ENCODE results near the gene SLC27A6. TPM values are rescaled to one million over a fixed set of nuclear protein-coding genes. Genes with fewer than 3 reads are reported as not detected.
"Not testable (repeated sequence)": the region's sequence is repeated elsewhere in the genome, so short reads cannot be mapped to it uniquely, and the experiment has no call there.

Gene SLC27A6
- 10 to 100 TPM; 25.2 to 46.3 (median 29.4) TPM for total RNA-seq
- polyA plus RNA-seq = 27.8 TPM
- long read RNA-seq, donor 1, transcript SLC27A6-201 (10 exons, 3,219 nt) = major isoform, 58 of 92 reads
- long read RNA-seq, donor 1, partial matches to known transcripts = 3 of 92 reads
- long read RNA-seq, donor 1, other reads (novel, unspliced or antisense) = 31 of 92 reads
- long read RNA-seq, donor 2, transcript SLC27A6-201 (10 exons, 3,219 nt) = major isoform, 15 of 30 reads
- long read RNA-seq, donor 2, partial matches to known transcripts = 0 of 30 reads
- long read RNA-seq, donor 2, other reads (novel, unspliced or antisense) = 14 of 30 reads
- long read RNA-seq, donor 3, transcript SLC27A6-203 (11 exons, 2,294 nt) = minor isoform, 5 of 187 reads
- long read RNA-seq, donor 3, transcript SLC27A6-201 (10 exons, 3,219 nt) = major isoform, 113 of 187 reads
- long read RNA-seq, donor 3, partial matches to known transcripts = 16 of 187 reads
- long read RNA-seq, donor 3, other reads (novel, unspliced or antisense) = 53 of 187 reads
- long read RNA-seq, donor 4, transcript SLC27A6-201 (10 exons, 3,219 nt) = major isoform, 28 of 57 reads
- long read RNA-seq, donor 4, partial matches to known transcripts = 1 of 57 reads
- long read RNA-seq, donor 4, other reads (novel, unspliced or antisense) = 27 of 57 reads

GRCh38 chr5:128965011-128965637 is at the start of gene SLC27A6:
TSS of gene SLC27A6 (plus strand) at chr5:128965488. CDS start at chr5:128966138, 650 bp downstream.
- ATAC-seq (peak; percentile 96), DNase-seq (peak; percentile 25 to 75 (median 58))
- H3K4me1 ChIP-seq (ENCODE audit: control insufficient read depth, insufficient read depth, low read length) = no peaks in the 10 kb centered on the region
- intact Hi-C loops (cut with DNase I) = no loop called here
- H3K9me3 ChIP-seq (ENCODE audit: control insufficient read depth, low read length) = no peaks in the 10 kb centered on the region
- H3K27ac ChIP-seq (ENCODE audit: low read length) = peak within 1 kb of the TSS; percentile 49
- H3K4me3 ChIP-seq (ENCODE audit: low read length) = peak within 1 kb of the TSS; percentile 64
- no peaks in the 10 kb centered on the region for H3K27me3 ChIP-seq (ENCODE audit: control insufficient read depth, insufficient read depth)
- 2% methylated on average over 51 of the region's 51 CpGs for WGBS

GRCh38 chr5:128919542-128919941 is 45.7 kb upstream of the SLC27A6 start:
- Histone ChIP-seq H3K4me1 (ENCODE audit: control insufficient read depth, insufficient read depth, low read length) (no peaks in the 10 kb centered on the region), H3K4me3 (ENCODE audit: low read length) (no peak overlapping the region), H3K27ac (ENCODE audit: low read length) (no peak overlapping the region), H3K27me3 (ENCODE audit: control insufficient read depth, insufficient read depth) (no peaks in the 10 kb centered on the region), H3K9me3 (ENCODE audit: control insufficient read depth, low read length) (no peaks in the 10 kb centered on the region)
- no peak for ATAC-seq
- WGBS = 89% methylated on average over 2 of the region's 2 CpGs
- no peak for DNase-seq
- intact Hi-C loops (cut with DNase I) = no loop called here

GRCh38 chr5:128920345-128921215 is 44.7 kb upstream of the SLC27A6 start:
- intact Hi-C loops (cut with DNase I) = no loop called here
- no peaks in the 10 kb centered on the region for H3K27me3 ChIP-seq (ENCODE audit: control insufficient read depth, insufficient read depth)
- whole genome bisulfite sequencing = 69% methylated on average over 2 of the region's 2 CpGs
- no peaks in the 10 kb centered on the region for H3K9me3 ChIP-seq (ENCODE audit: control insufficient read depth, low read length)
- ATAC-seq (peak; percentile 81 to 88), DNase-seq (no peak)
- H3K4me3 ChIP-seq (ENCODE audit: low read length) = no peak overlapping the region
- H3K4me1 ChIP-seq (ENCODE audit: control insufficient read depth, insufficient read depth, low read length) = no peaks in the 10 kb centered on the region
- no peak overlapping the region for H3K27ac ChIP-seq (ENCODE audit: low read length)

- DNase-seq = no peak
- 62% methylated on average over 2 of the region's 2 CpGs for WGBS
- peak; percentile 55 to 58 for ATAC-seq
- intact Hi-C loops (cut with DNase I) = no loop called here
- Histone ChIP-seq H3K4me1 (ENCODE audit: control insufficient read depth, insufficient read depth, low read length) (no peaks in the 10 kb centered on the region), H3K4me3 (ENCODE audit: low read length) (no peak overlapping the region), H3K9me3 (ENCODE audit: control insufficient read depth, low read length) (no peaks in the 10 kb centered on the region), H3K27me3 (ENCODE audit: control insufficient read depth, insufficient read depth) (no peaks in the 10 kb centered on the region), H3K27ac (ENCODE audit: low read length) (peak overlapping the region; percentile 68)
These were observed 41.0 kb upstream of the SLC27A6 start for GRCh38 chr5:128924299-128924698.

GRCh38 chr5:128925973-128926372 is 39.3 kb upstream of the SLC27A6 start:
- H3K9me3 ChIP-seq (ENCODE audit: control insufficient read depth, low read length) = no peaks in the 10 kb centered on the region
- H3K27me3 ChIP-seq (ENCODE audit: control insufficient read depth, insufficient read depth) = no peaks in the 10 kb centered on the region
- WGBS = 20% methylated on average over 4 of the region's 4 CpGs
- no peaks in the 10 kb centered on the region for H3K4me1 ChIP-seq (ENCODE audit: control insufficient read depth, insufficient read depth, low read length)
- DNase-seq = no peak
- no peak overlapping the region for H3K27ac ChIP-seq (ENCODE audit: low read length)
- peak; percentile 71 to 82 for ATAC-seq
- intact Hi-C loops (cut with DNase I) = no loop called here
- H3K4me3 ChIP-seq (ENCODE audit: low read length) = no peak overlapping the region

- Histone ChIP-seq H3K9me3 (ENCODE audit: control insufficient read depth, low read length) (no peaks in the 10 kb centered on the region), H3K27ac (ENCODE audit: low read length) (no peak overlapping the region), H3K4me1 (ENCODE audit: control insufficient read depth, insufficient read depth, low read length) (no peaks in the 10 kb centered on the region), H3K4me3 (ENCODE audit: low read length) (no peak overlapping the region), H3K27me3 (ENCODE audit: control insufficient read depth, insufficient read depth) (no peaks in the 10 kb centered on the region)
- ATAC-seq (no peak), DNase-seq (no peak)
- intact Hi-C loops (cut with DNase I) = no loop called here
- 32% methylated on average over 3 of the region's 3 CpGs for WGBS
These were observed 37.6 kb upstream of the SLC27A6 start for GRCh38 chr5:128927644-128928043.

GRCh38 chr5:128932232-128932631 is 33.1 kb upstream of the SLC27A6 start:
- intact Hi-C loops (cut with DNase I); ATAC-seq; H3K4me1 ChIP-seq (ENCODE audit: control insufficient read depth, insufficient read depth, low read length); H3K27me3 ChIP-seq (ENCODE audit: control insufficient read depth, insufficient read depth); H3K27ac ChIP-seq (ENCODE audit: low read length); DNase-seq; H3K4me3 ChIP-seq (ENCODE audit: low read length); H3K9me3 ChIP-seq (ENCODE audit: control insufficient read depth, low read length): not testable (repeated sequence)
- 87% methylated on average over 4 of the region's 4 CpGs for WGBS

GRCh38 chr5:128943100-128943499 is 22.2 kb upstream of the SLC27A6 start:
- ATAC-seq; H3K4me1 ChIP-seq (ENCODE audit: control insufficient read depth, insufficient read depth, low read length); H3K27me3 ChIP-seq (ENCODE audit: control insufficient read depth, insufficient read depth); H3K4me3 ChIP-seq (ENCODE audit: low read length); intact Hi-C loops (cut with DNase I); H3K27ac ChIP-seq (ENCODE audit: low read length); H3K9me3 ChIP-seq (ENCODE audit: control insufficient read depth, low read length): not testable (repeated sequence)
- DNase-seq = peak in 1 of 3 donors; percentile 36
- 83% methylated on average over 7 of the region's 9 CpGs for WGBS

- Histone ChIP-seq H3K27ac (ENCODE audit: low read length) (no peak overlapping the region), H3K4me3 (ENCODE audit: low read length) (no peak overlapping the region), H3K4me1 (ENCODE audit: control insufficient read depth, insufficient read depth, low read length) (no peaks in the 10 kb centered on the region), H3K9me3 (ENCODE audit: control insufficient read depth, low read length) (no peaks in the 10 kb centered on the region), H3K27me3 (ENCODE audit: control insufficient read depth, insufficient read depth) (no peaks in the 10 kb centered on the region)
- intact Hi-C loops (cut with DNase I) = no loop called here
- ATAC-seq (no peak), DNase-seq (no peak)
- 72% methylated on average over 3 of the region's 3 CpGs for WGBS
These were observed 15.3 kb upstream of the SLC27A6 start for GRCh38 chr5:128949847-128950546.

- H3K27me3 ChIP-seq (ENCODE audit: control insufficient read depth, insufficient read depth); intact Hi-C loops (cut with DNase I); ATAC-seq; H3K4me1 ChIP-seq (ENCODE audit: control insufficient read depth, insufficient read depth, low read length); H3K9me3 ChIP-seq (ENCODE audit: control insufficient read depth, low read length); H3K4me3 ChIP-seq (ENCODE audit: low read length); H3K27ac ChIP-seq (ENCODE audit: low read length); DNase-seq: not testable (repeated sequence)
- 84% methylated on average over 6 of the region's 6 CpGs for WGBS
These were observed 14.0 kb upstream of the SLC27A6 start for GRCh38 chr5:128951301-128951700.
